Non-pigmented ciliary epithelial cell (primary cell): ENCODE data around the gene FGR.
"Not testable (repeated sequence)": the region's sequence is repeated elsewhere in the genome, so short reads cannot be mapped to it uniquely, and the experiment has no call there.

Experiments
- DNase-seq: peaks from one replicate; pipeline ENCODE4 v3.0.0-alpha.2; 2010; ENCODE audit warnings: low read depth

The FGR gene

DNA sequence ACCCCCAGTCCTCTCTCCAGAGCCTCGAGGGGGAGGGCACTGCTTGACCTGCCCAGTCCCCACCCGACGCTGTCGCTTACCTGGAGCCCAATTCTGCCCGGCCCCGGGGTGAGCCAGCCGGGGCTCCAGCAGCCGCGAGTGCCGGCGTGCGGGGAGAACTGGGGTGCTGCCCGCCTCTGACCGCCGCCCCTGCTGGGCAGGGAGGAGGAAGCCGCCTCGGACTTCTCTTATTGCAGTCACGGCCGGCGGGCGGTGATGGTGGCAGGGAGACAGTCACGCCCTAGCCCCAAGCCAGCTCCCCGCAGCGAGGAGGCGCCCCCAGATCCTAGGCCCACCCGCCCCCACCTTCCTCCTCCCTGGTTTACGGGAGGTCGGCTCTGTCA lies at the start of gene FGR:
Gene FGR (minus strand): TSS at position 201 of the 383 bp plus-strand sequence. CDS start 11,269 bp downstream, outside the sequence.
- DNase-seq, result no peak

DNA sequence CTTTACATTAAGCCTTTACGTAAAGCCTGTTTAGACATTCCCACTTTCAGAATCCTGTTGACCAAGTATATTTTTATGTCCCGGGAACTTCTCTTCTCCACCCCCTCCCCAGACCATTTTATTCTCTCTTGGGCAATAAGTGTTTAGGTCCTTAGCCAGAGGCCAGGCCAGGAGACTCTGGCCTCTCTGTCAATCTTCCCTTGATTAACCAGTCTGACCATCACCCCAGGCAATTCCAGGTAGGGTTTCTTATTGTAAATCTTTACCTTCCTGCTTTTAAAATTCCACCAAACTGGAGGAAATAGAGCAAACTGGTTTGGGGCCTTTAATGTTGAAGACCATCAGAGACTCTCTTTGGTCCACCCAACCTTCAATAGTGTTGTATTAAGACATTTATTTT lies 49.2 kb upstream of the FGR start:
- DNase-seq, result no peak

DNA sequence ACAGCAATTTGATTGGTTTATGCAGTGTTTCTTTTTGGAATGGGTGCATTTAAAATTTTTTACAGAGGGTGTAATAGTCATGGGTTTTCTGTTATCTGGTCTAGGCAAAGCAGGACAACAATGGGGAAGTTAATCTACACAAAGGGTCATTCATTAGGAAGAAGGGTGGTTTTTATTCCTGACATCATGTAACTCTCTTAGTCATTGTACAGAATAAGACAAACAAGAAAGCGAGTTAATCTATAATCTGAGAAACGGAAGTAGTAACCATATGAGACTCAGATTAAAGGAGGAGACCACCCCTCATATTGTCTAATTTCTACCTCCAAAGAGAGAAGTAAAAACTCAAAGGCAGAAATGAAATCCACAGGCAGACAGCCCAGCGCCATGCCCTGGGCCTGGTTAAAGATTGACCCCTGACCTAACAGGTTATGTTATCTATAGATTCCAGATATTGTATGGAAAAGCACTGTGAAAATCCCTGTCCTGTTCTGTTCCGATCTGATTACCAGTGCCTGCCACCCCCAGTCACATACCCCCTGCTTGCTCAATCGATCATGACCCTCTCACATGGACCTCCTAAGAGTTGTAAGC lies 47.5 kb upstream of the FGR start:
- no peak for DNase-seq

DNA sequence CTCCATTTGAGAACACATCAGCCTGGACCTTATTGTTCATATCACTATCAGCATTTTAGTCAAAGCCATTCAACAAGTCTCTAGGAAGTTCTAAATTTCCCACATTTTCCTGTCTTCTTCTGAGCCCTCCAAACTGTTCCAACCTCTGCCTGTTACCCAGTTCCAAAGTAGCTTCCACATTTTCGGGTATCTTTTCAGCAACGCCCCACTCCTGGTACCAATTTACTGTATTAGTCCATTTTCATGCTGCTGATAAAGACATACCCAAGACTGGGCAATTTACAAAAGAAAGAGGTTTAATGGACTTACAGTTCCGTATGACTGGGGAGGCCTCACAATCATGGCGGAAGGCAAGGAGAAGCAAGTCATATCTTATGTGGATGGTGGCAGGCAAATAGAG lies 46.6 kb upstream of the FGR start:
- DNase-seq, result not testable (repeated sequence)

DNA sequence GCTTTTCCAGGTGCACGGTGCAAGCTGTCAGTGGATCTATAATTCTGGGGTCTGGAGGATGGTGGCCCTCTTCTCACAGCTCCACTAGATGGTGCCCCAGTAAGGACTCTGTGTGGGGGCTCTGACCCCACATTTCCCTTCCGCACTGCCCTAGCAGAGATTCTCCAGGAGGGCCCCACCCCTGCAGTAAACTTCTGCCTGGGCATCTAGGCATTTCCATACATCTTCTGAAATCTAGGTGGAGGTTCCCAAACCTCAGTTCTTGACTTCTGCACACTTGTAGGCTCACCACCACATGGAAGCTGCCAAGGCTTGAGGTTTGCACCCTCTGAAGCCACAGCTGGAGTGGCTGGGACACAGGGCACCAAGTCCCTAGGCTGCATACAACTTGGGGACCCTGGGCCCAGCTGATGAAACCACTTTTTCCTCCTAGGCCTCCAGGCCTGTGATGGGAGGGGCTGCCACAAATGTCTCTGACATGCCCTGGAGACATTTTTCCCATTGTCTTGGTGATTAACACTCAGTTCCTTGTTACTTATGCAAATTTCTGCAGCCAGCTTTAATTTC lies 45.3 kb upstream of the FGR start:
- DNase-seq, result not testable (repeated sequence)

DNA sequence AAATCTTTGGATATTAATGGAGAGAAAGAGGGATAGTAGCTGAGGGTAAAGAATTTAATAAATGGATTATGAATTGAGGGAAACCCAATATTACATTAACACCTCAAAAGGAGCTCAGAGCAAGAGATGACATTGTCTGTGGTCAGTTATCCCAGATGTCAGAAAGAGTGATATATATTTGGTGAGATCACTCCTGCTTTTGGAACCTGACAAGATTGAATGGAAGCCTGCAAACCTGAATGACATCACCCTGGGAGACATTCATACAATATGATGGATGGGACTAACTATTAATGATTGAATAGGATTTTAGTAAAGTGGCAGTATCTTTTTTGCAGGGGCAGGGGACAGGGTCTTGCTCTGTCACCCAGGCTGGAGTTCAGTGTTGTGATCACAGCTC lies 43.8 kb upstream of the FGR start:
- DNase-seq, result no peak

DNA sequence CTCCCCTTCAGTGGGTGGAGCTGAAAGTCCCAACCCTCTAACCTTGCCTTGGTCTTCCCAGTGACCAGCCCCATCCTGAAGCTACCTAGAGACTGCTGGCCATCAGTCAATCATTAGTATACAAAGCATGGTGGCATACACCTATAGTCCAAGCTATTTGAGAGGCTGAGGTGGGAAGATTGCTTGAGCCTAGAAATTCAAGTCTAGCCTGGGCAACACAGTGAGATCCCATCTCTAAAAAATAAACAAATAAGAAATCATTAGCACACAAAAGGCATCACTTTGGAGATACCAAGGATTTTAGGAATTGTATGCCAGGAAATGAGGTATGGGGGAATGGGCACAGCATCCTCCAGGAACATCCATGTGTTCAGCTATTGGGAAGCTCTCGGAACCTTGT lies 41.4 kb upstream of the FGR start:
- DNase-seq, result no peak

DNA sequence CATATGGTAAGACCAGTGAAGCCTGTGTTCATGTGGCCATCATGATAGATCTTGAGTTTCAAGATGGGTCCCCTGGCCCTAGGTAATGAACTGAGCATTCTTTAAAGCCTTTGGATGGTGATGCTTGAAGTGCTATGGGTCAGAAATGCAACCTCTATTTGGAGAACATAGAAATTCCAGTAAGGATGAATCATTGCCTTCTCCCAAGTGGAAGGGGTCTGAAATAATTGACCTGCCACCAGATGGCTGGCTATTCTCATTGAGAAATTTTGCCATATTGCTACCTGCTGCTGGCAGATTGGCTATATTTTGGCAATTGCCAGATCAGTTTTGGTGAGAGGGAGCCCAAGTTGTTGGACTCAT lies 37.7 kb upstream of the FGR start:
- DNase-seq, result no peak

DNA sequence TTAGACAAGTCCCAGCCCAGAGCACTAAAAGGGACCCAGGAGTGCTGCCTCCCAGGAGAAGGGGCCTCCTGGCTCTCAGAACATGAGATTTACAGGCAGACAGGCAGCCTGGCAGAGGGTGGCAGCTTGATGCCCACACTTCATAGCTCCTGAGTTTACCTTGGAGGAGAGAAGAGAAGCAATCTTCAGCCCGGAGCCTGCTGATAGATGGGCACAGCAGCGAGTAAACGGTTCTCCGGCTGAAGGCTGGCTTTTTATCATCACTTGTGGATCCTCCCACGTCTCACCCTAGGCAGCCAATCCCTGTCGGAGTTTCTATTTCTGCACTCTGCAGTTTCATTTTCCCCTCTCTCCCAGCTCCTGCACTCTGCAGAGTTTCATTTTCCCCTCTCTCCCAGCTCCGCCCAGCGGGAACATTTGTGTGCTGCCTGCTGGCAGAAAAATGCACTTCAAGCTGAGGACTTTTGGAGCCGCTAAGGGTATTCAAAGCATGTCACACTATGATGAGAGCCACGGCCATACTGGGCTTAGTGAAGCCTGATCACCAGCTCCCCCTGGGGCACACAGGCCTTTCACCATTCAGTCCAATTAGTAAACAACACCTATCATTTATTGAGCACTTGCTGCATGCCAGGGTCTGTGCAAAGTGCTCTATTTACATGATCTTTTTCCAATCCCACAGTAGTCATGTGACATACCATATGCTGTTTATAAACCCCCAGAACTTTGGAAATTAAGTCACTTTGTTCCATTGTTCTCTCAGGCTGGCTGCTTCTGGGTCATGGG lies 37.2 kb upstream of the FGR start, which contains the start of gene IFI6:
Gene IFI6 (minus strand): TSS at position 229 of the 786 bp plus-strand sequence. CDS start 2,878 bp downstream, outside the sequence.
- peak; percentile 89 for DNase-seq

DNA sequence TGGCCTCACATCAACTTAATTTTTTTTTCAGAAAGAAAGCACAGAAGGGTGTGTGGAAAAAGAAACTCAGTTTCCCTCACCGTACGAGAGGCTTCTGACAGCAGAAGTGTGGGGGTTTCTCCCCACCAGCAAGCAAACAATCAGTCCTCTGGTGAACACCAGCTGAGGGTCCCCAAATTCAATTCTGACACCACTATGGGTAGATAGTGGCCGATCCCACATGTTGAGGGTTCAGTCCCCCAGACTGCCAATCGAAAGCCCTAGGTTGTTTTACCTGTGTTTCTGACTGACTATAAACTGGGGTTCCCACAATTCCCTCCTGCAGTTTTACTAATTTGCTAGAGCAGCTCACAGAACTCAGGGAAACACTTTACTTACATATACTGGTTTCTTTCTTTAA lies 34.9 kb upstream of the FGR start:
- no peak for DNase-seq

DNA sequence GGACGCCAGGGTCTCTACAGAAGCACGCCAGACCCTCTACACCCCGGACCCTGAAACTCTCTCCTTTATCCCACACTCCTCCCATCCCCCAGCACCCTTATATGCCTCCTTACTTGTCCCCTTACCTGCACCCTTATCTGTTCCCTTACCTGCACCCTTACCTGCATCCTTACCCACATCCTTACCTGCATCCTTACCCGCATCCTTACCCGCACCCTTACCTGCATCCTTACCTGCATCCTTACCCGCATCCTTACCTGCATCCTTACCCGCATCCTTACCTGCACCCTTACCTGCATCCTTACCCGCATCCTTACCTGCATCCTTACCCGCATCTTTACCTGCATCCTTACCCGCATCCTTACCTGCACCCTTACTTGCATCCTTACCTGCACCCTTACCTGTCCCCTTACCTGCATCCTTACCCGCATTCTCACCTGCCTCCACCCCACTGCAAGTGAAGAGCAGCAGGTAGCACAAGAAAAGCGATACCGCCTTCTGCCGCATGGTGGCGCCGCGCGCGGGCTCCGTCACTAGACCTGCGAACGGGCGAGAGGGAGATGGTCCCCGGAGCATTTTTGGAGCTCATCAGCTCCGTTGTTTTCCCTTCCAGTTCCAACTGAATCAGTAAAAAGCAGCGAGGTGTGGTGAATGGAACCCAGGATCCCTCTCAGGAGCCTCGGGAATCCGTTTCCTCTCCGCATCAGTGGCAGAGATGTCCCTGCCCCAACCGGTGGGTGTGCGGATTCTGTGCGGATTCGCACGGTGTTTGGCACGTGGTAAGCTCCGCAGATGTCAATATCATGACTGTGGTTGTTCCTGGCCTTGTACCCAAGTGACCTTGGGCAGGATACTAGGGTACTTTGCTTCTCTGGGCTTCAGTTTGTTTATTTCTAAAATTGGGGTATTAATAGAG lies 34.1 kb upstream of the FGR start:
- DNase-seq, result no peak

DNA sequence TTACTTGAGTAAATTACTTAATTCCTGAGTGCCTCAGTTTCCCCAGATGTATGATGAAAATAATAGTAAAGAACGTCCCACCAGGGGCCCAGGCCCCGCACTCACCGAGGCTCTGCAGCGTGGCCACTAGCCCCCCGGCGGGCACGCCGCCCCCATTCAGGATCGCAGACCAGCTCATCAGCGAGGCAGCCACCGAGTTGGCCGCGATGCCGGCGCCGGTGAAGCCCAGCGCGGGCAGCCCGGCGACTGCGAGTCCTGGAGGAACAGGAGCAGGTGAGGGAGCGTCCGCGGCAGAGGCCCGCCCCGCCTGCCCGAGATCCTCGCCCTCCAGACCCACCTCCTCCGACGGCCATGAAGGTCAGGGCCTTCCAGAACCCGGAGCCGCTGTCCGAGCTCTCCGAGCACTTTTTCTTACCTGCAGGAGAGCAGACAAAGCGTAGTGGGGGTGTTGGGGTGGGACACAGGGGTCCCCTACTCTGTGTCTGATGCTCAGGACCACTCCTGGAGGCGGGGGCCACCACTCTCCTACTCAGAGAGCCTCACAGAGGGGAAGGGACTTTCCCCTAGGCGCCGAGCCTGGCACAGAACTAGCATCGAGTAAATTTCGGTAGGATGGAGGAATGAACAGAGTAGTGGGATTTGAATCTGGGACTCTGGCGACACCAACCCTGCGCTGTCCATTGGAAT lies 33.3 kb upstream of the FGR start:
- no peak for DNase-seq

DNA sequence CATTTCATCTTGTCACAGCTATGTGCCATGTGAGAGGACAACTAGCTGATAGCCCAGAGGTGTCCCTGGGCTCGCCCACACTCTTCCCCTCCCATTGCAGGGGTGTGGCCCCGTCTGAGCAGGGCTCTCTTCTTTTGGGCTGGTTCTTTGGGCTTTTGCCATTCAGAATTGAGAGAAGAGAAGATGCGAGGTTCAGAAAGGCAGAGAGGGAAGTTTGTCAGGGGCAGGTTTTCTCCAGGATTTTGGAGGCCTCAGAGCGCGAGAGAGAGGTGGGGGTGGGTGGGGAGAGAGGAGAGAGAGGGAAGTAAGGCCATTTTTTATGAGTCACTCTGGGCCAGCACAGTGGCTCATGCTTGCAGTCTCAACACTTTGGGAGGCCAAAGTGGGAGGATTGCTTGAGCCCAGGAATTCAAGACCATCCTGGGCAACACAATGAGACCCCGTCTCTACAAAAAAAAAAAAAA lies 31.8 kb upstream of the FGR start:
- DNase-seq, result no peak

DNA sequence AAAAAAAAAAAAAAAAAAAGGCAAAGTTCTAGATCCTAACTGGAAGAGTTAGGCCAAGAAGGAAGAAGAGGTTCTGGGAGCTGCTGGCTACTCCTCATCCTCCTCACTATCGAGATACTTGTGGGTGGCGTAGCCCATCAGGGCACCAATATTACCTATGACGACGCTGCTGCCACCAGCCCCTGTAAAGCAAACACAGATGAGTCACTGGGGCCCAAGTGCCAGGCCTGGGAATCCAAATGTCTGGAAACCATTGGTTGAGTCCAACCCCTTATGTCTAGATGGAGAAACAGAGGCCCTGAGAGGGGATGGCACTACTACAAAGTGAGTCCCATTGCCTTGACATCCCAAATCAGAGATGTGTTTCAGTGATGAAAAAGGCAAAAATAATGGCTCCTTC lies 31.3 kb upstream of the FGR start:
- no peak for DNase-seq

DNA sequence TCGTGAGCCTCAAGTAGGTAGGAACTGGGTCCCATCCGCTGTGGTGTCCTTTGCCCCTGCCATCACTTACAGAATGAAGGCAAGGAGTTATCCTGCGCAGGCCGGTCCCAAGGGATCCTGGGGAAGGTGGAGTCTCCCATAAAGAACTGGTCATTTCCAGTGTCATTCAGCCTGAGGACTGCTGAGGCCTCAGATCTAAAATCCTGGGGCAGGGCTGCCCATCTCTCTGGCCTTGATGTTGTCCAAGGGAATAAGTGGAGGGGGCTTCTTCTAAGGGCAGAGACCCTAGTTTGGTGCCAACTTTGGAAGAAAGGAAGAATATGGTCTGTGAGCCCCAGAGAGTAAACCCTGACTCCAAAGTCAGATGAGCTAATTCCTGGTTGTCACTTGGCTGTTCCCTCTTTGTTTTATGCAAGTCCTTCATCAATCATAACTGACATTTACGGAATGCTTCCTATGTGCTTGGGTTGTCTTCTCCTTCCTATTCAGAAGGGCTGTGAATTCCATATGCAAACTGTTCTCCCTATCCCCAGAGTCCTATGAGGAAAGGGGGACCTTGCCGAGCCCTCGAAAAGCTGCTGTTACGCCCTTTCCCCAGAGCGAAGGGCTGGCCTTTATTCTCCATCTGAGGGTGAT lies 30.1 kb upstream of the FGR start:
- DNase-seq, result no peak

DNA sequence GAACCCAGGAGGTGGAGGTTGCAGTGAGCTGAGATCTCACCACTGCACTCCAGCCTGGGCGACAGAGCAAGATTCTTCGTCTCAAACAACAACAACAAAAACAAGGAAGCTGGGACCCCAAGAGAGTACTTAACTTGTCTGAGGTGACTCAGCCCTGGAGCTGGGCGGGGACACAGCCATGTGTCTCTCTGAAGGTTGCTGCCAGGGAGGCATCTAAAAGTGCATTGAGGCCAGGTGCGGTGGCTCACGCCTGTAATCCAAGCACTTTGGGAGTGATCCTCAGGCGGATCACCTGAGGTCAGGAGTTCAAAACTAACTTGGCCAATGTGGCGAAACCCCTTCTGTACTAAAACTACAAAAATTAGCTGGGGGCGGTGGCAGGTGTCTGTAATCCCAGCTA lies 29.3 kb upstream of the FGR start:
- DNase-seq, result no peak

DNA sequence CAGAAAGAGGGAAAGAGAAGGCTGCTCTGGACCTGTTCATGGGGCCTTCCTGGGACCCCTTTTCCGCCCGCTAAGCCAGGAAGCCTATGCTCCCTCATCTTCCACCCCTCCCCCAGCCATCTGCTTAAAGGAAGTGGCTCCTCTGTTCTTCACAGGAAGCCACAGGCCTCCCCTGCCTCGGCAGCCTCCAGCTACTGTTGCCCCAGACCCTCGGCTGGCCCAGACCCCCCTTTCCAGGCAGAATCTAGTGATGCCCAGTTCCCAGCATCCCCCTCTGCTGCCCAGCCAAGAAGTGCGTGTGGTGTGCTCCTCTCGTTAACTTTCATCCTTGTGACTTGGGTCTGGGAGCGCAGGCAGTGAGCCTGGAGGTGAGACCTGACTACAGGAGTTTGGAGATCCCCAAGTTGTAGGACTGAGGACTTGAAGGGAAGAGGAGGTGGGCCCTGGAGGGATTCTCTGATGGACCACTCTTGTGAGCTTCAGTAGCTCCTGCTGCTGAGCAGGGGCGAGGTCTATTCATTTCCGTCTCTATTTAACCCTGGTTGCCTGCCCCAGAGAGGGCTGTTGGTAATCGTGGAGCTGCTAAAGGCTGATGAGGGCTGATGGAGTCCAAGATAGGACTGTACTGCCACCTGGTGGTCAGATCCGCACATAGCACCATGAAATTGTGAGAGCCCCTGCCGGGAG lies 27.9 kb upstream of the FGR start:
- no peak for DNase-seq

DNA sequence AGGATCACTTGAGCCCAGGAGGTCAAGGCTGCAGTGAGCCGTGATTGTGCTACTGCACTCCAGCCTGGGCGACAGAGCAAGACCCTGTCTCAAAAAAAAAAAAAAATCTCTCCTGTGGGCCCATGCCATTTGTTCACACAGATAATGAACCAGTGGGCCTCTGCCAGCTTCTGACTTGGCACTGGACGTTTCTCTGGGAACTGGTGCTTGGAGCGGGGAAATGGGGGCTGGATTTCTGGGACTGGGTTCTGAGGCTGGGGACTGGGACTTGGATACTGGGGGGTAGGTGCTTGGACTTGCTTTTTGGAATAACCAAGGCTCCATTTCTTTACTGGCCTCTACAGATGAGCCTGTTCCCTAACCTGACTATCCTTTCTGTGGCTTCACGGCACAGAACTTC lies 27.3 kb upstream of the FGR start:
- no peak for DNase-seq

DNA sequence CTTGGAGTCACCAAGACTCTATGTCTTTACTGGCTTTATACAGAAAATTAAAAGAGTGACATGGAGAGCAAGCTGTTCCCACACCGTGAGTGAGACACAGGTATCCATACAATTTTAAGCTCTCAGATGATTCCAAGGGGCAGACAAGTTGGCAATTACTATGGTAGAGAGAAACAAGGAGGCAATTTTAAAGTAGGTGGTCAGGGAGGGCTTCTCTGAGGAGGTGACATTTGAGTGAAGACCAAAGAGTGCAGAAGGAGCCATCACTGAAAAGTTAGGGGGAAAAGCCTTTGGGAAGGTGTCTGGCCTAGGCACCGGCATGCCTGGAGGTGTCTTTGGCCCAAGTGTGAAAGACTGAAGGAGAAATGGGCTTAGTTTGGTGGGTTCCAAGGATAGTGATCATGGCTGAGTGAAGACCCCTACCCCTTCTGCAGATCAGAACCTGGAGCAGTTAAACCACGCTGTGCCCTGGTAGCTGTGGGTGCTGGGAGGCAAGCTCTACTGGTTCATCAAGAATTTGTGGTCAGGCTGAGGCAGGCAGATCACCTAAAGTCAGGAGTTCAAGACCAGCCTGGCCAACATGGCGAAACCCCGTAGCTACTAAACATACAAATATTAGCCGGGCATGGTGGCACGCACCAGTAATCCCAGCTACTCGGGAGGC lies 26.6 kb upstream of the FGR start:
- no peak for DNase-seq

DNA sequence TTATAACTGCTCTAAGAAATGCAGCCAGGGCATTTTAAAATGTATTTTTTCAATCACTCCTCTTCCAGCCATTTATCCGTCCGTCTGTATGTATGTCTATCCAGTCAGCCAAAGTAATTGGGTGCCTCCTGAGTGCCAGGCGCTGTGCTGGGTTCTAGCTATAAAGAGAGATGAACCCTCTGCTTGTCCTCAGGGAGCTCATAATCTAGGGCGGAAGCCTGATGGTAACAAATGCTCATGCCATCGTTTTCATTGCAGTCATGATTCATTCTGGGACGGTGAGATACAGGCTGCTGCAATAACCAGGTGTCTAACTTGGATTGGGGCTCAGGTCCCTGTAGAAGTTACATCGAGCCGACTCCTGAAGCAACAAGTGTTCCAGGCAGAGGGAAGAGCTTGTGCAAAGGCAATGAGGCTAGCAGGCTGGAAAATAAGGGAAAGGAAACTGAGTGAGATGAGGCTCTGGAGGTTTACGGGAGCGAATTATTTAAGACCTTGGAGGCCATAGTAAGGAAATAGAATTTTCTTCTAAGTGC lies 25.4 kb upstream of the FGR start:
- no peak for DNase-seq
